ENCODE measurements around the gene PORCN.

DNA sequence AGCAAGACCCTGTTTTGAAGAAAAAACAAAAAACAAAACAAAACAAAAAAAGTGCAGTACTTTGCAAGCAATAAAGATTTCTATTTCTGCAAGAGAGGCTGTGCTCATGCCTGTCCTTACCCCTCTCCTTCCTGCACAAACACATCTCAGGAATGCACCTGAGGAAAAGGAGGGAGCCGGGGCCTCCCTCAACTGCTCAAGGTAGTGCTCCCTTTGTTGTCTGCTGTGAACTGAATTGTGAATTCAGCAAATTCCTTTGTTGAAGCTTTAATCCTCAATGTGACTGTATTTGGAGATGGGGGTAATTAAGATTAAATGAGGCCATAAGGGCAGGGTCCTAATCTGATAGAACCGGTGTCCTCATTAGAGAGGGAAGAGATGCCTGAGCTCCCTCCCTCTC, 18.9 kb upstream of the PORCN start:
- TF ChIP-seq CTCF (conservative IDR thresholded peaks at IDR 0.05; ENCODE audit: low read depth, low read length) (no peak), EZH2 (IDR thresholded peaks at IDR 0.05; ENCODE audit: borderline replicate concordance, low read depth, low read length, poor library complexity, severe bottlenecking) (no peak)

Data from A673 (cell line).